ENCODE data around the gene NUAK1.

The NUAK1 gene

GRCh38 chr12:106015646-106016045, 123.1 kb downstream of the NUAK1 start:
- ATAC-seq, result no peak

GRCh38 chr12:106013941-106014340, 124.8 kb downstream of the NUAK1 start:
- TF ChIP-seq BACH2 (CRISPR knock-in tag; IDR thresholded peaks at IDR 0.05; ENCODE audit: borderline replicate concordance) (no peak), TSHZ2 (CRISPR knock-in tag; IDR thresholded peaks at IDR 0.05) (no peak), PPARA (CRISPR knock-in tag; IDR thresholded peaks at IDR 0.05; ENCODE audit: borderline replicate concordance) (no peak), OSR1 (CRISPR knock-in tag; IDR thresholded peaks at IDR 0.05) (no peak), POU6F1 (CRISPR knock-in tag; IDR thresholded peaks at IDR 0.05; ENCODE audit: borderline replicate concordance, low read depth) (no peak), SNAI2 (CRISPR knock-in tag; IDR thresholded peaks at IDR 0.05) (no peak), TOX (CRISPR knock-in tag; IDR thresholded peaks at IDR 0.05; ENCODE audit: borderline replicate concordance) (no peak), ZFP30 (CRISPR knock-in tag; IDR thresholded peaks at IDR 0.05) (no peak), RARB (CRISPR knock-in tag; IDR thresholded peaks at IDR 0.05) (no peak), CSRNP3 (CRISPR knock-in tag; IDR thresholded peaks at IDR 0.05) (no peak), ZFP3 (CRISPR knock-in tag; IDR thresholded peaks at IDR 0.05) (no peak)

More at GRCh38 chr12:106015646-106016045, 123.1 kb downstream of the NUAK1 start:
- TF ChIP-seq TCF4 (CRISPR knock-in tag; IDR thresholded peaks at IDR 0.05; ENCODE audit: borderline replicate concordance), result no peak

More at GRCh38 chr12:106013941-106014340, 124.8 kb downstream of the NUAK1 start:
- no peak for ATAC-seq

Measured in SK-N-SH treated with all-trans-retinoic acid at 6 μM for 48 hours (cell line).